GM18861 (cell line): ENCODE measurements around the gene DGAT2.

Source experiments
- ATAC-seq: cut with Tn5 transposase; IDR thresholded peaks from one replicate; pipeline ENCODE4 v1.9.1; 2021; ENCODE audit not compliant: unreplicated experiment

Gene DGAT2

GRCh38 chr11:75823415-75823814 lies 54.8 kb downstream of the DGAT2 start:
- no peak for ATAC-seq

GRCh38 chr11:75823946-75824345 lies 55.4 kb downstream of the DGAT2 start:
- ATAC-seq, result peak; percentile 2

GRCh38 chr11:75826461-75827230 lies 58.1 kb downstream of the DGAT2 start:
- ATAC-seq, result no peak

GRCh38 chr11:75827562-75827961 lies 59.0 kb downstream of the DGAT2 start:
- no peak for ATAC-seq

GRCh38 chr11:75831915-75832502 lies 63.4 kb downstream of the DGAT2 start:
- no peak for ATAC-seq

- no peak for ATAC-seq
Observed at GRCh38 chr11:75834728-75835127, 66.2 kb downstream of the DGAT2 start.

- no peak for ATAC-seq
Observed at GRCh38 chr11:75836417-75836816, 67.8 kb downstream of the DGAT2 start.

- no peak for ATAC-seq
Observed at GRCh38 chr11:75839851-75840250, 71.3 kb downstream of the DGAT2 start.

- no peak for ATAC-seq
Observed at GRCh38 chr11:75840522-75840921, 71.9 kb downstream of the DGAT2 start.

- no peak for ATAC-seq
Observed at GRCh38 chr11:75841739-75842138, 73.2 kb downstream of the DGAT2 start.

- ATAC-seq, result no peak
Observed at GRCh38 chr11:75845324-75845723, 76.7 kb downstream of the DGAT2 start.

- ATAC-seq, result no peak
Observed at GRCh38 chr11:75849894-75850293, 81.3 kb downstream of the DGAT2 start.

GRCh38 chr11:75850787-75851186 lies 82.2 kb downstream of the DGAT2 start:
- no peak for ATAC-seq
